Progenitor cell of endocrine pancreas (in vitro differentiated cells): ENCODE data around the gene MMP11. TPM values are rescaled to one million over a fixed set of nuclear protein-coding genes. Genes with fewer than 3 reads are reported as not detected.

Experiments used
- DNase-seq: peaks from one replicate; pipeline ENCODE4 v3.0.0; 2021; ENCODE audit warnings: low spot score; ENCODE audit not compliant: unreplicated experiment
- H3K27ac Mint-ChIP-seq: 2 replicates; pipeline ENCODE4 v1.8.0; 2021; ENCODE audit warnings: mild to moderate bottlenecking, moderate library complexity, mixed read lengths
- H3K27me3 Mint-ChIP-seq: 2 replicates; pipeline ENCODE4 v1.8.0; 2021; ENCODE audit warnings: mixed read lengths
- H3K36me3 Mint-ChIP-seq: 2 replicates; pipeline ENCODE4 v1.8.0; 2022; ENCODE audit warnings: mixed read lengths; ENCODE audit not compliant: insufficient read depth
- H3K4me1 Mint-ChIP-seq: 2 replicates; pipeline ENCODE4 v1.8.0; 2021; ENCODE audit warnings: low read depth, mixed read lengths
- H3K4me3 Mint-ChIP-seq: 2 replicates; pipeline ENCODE4 v1.8.0; 2021; ENCODE audit warnings: low read depth, mild to moderate bottlenecking, moderate library complexity, mixed read lengths
- H3K9me3 Mint-ChIP-seq: 2 replicates; pipeline ENCODE4 v1.8.0; 2021; ENCODE audit warnings: low read depth, mixed read lengths
- total RNA-seq: library from RNA; stranded (reverse); gene quantifications from 2 replicates; pipeline ENCODE4 v1.2.1, GENCODE V29; 2021
- TF ChIP-seq, protein P1 (sequence below): fragments of 200-600 bp; sonication (generic); IDR thresholded peaks from one replicate; pipeline ENCODE4 v1.5.0; 2021; ENCODE audit warnings: antibody characterized with exemption, mild to moderate bottlenecking; ENCODE audit not compliant: unreplicated experiment

MMP11 gene
- total RNA-seq, 1 donor from 2014 or later = 50.2 TPM

GRCh38 chr22:23824476-23825245, 52.0 kb downstream of the MMP11 start:
- Mint-ChIP-seq H3K9me3 (no peaks in the 10 kb centered on the region), H3K27ac (no peak overlapping the region), H3K36me3 (peaks cover 38% of the 10 kb centered on the region), H3K27me3 (no peaks in the 10 kb centered on the region), H3K4me3 (no peak overlapping the region), H3K4me1 (no peaks in the 10 kb centered on the region)
- TF ChIP-seq, protein P1, sequence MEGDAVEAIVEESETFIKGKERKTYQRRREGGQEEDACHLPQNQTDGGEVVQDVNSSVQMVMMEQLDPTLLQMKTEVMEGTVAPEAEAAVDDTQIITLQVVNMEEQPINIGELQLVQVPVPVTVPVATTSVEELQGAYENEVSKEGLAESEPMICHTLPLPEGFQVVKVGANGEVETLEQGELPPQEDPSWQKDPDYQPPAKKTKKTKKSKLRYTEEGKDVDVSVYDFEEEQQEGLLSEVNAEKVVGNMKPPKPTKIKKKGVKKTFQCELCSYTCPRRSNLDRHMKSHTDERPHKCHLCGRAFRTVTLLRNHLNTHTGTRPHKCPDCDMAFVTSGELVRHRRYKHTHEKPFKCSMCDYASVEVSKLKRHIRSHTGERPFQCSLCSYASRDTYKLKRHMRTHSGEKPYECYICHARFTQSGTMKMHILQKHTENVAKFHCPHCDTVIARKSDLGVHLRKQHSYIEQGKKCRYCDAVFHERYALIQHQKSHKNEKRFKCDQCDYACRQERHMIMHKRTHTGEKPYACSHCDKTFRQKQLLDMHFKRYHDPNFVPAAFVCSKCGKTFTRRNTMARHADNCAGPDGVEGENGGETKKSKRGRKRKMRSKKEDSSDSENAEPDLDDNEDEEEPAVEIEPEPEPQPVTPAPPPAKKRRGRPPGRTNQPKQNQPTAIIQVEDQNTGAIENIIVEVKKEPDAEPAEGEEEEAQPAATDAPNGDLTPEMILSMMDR = no peak
- DNase-seq = no peak

GRCh38 chr22:23825246-23825905, 52.7 kb downstream of the MMP11 start:
- H3K36me3 Mint-ChIP-seq = peaks cover 38% of the 10 kb centered on the region
- DNase-seq = no peak
- no peaks in the 10 kb centered on the region for H3K9me3 Mint-ChIP-seq
- no peaks in the 10 kb centered on the region for H3K27me3 Mint-ChIP-seq
- H3K4me1 Mint-ChIP-seq = no peaks in the 10 kb centered on the region
- TF ChIP-seq, protein P1 = no peak
- H3K27ac Mint-ChIP-seq = peak overlapping the region; percentile 83
- no peak overlapping the region for H3K4me3 Mint-ChIP-seq

DNA sequence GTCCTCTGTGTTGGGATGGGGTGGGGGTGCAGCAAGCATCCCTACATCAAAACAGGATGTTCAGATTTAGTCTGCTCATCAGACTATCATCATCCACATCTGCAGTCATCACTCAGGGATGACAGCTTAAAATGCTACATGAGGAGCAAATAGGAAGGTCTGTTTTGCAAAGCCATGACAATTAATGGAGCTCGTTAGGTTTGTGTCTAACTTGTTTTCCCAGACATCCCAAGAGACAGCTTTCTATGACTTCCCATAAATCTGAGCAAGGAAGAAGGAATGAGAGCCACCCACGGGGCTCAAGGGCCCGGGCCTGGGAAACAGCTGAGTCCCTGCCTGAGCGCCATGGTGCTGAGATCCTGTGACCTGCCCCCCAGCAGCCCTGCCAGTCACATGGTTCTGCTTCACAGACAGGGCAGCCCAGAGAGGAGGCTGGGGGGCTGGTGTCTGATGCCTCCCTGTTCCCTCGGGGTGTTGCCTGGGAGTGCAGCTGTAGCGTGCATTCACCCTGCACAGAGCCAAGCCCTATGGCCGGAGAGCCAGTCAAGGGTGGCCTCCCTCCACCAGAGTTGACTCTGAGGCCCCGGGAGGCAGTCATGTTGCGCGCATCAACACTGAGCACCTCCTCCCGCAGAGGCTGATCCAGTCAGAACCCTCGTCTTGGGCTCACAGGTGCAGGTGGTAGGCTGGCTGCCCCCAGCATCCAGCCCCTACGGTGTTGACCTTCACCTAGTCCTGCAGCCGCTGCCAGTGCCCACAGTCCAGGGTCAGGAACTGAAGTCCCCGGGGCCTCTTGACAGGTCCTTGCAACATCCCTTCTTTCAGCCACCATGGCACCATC, 54.1 kb downstream of the MMP11 start:
- H3K27ac Mint-ChIP-seq = peak overlapping the region; percentile 78
- no peaks in the 10 kb centered on the region for H3K27me3 Mint-ChIP-seq
- DNase-seq = no peak
- H3K9me3 Mint-ChIP-seq = no peaks in the 10 kb centered on the region
- TF ChIP-seq, protein P1 = no peak
- H3K36me3 Mint-ChIP-seq = peaks cover 37% of the 10 kb centered on the region
- no peak overlapping the region for H3K4me3 Mint-ChIP-seq
- no peaks in the 10 kb centered on the region for H3K4me1 Mint-ChIP-seq

- Mint-ChIP-seq H3K4me3 (no peak overlapping the region), H3K9me3 (no peaks in the 10 kb centered on the region), H3K36me3 (peaks cover 37% of the 10 kb centered on the region), H3K27me3 (no peaks in the 10 kb centered on the region), H3K4me1 (no peaks in the 10 kb centered on the region), H3K27ac (no peak overlapping the region)
- TF ChIP-seq, protein P1 = no peak
- DNase-seq = no peak
Measured at GRCh38 chr22:23827351-23827995, 54.8 kb downstream of the MMP11 start.
